Activated CD4-positive, CD25-positive, alpha-beta regulatory T cell treated with anti-CD3 and anti-CD28 coated beads, Interleukin-2, amount 50 U/mL, for 24 hours (primary cell): Measurements from ENCODE around the gene LRRC42.

Source experiments
- ATAC-seq, 2 donors: fragments of 150-1000 bp; cut with Tn5 transposase; one replicate each; pipeline ENCODE4 v1.10.0; 2021; ENCODE audit warnings: mild to moderate bottlenecking in 1 of 2, moderate library complexity in 1 of 2

LRRC42 gene, protein sequence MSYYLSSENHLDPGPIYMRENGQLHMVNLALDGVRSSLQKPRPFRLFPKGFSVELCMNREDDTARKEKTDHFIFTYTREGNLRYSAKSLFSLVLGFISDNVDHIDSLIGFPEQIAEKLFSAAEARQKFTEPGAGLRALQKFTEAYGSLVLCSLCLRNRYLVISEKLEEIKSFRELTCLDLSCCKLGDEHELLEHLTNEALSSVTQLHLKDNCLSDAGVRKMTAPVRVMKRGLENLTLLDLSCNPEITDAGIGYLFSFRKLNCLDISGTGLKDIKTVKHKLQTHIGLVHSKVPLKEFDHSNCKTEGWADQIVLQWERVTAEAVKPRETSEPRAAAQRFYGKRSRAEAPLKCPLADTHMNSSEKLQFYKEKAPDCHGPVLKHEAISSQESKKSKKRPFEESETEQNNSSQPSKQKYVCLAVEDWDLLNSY

DNA sequence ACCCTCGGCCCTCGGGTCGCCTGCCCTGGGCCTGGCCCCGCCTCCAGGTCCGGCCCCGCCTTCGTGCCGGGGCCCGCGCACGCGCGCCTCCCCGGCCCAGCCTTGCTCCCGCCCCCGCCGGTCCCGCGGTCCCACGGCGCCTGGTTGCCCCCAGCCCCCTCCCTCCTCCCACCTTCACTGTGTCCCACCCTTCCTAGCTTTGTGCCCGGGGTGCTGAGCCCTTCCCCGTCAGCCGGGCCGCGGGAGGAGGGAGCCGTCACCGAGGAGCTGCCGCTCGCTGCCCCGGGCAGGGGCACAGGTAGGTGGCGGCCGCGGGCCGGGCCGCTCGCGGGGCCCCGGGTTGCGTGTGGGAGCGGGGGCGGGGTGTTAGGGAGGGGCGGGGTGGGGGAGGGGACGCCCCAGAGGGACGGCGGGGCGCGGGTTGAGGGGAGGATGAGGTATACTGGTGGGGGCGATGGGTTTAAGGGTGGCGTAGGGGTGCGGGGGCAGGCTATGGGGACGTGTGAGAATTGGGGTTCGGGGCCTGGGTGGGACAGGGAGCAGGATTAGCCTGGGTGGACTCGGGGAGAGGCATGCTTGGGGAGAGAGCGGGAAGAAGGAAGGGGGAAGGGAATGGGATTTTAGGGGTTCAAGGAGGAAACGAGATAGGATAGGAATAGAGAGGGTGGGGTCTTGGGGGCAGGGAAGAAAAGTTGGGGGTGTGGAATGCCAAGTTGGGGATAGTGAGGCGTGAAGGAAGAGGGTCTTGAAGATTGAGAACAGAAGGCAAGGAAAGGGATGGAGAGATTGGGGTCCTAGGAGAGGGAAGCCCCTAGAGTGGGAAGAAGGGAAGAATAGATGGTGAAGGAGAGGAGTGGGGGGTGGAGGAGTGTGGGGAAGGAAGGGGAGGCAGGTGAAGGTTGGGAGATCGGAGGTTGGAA lies at the start of gene LRRC42:
TSS of gene LRRC42 (plus strand) at position 99 of the 920 bp plus-strand sequence. CDS start 5,650 bp downstream, outside the sequence.
- ATAC-seq, result peak; percentile 58 to 65

DNA sequence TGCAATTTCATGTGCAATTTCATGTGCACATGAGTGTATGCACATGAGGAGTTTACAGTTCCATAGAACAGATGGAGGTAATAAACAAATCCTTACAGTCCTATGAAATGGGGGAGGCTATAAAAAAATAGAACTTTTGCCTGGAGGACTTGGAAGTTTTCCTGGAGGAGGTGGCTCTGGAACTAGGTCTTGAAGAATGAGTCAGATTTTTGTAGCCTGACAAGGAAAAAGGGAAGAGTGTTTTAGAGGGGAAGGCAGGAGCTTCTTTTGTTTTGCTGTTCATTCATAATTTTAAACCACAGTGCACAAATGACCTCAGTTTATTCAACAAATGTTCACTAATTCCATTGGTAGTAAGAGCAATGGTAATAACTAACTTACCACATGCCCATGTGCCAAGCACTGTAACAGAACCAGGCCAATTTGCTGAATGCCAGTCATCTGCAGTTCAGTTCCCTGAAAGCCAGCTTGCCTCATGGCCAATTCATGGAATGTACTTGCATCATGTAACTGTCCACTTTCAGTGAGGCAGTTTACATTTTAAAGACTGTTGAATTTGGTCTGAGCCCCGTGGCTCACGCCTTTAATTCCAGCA lies 49.4 kb upstream of the LRRC42 start:
- no peak for ATAC-seq

DNA sequence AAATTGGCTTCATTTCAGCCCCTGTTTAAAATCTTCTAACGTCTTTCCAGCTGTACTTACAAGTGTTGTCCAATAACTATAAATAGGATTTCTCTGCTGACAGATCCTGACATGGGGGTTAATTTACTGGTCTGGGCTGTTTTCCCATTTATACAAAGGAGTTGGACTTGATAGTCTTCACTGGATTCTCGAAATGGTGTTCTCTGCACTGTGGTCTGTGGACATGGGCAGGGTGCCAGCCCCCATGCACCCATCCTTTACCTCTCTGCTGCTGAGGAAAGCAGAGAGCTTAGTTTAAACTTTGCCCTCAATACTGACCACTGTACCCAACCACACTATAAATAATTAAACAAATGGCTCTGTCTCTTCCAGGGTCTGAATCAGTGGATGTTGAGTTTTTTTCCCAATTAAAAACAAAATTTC lies 46.9 kb upstream of the LRRC42 start:
- ATAC-seq, result no peak

DNA sequence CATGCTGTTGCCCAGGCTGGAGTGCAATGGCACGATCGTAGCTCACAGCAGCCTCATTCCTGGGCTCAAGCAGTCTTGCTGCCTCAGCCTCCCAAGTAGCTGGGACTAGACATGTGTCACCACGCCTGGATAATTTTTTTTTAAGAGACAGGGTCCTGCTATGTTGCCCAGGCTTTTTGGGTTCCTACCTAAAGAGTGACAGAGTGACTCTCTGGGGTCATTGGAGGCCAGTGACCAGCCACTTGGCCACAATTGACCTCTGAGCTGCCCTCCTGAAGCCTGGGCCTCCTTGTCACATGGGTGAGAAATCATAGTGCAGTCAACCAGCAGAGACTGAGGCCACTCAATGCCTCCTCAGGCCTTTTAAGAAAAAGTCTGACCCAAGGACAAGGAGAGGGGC lies 46.4 kb upstream of the LRRC42 start:
- ATAC-seq, result no peak

DNA sequence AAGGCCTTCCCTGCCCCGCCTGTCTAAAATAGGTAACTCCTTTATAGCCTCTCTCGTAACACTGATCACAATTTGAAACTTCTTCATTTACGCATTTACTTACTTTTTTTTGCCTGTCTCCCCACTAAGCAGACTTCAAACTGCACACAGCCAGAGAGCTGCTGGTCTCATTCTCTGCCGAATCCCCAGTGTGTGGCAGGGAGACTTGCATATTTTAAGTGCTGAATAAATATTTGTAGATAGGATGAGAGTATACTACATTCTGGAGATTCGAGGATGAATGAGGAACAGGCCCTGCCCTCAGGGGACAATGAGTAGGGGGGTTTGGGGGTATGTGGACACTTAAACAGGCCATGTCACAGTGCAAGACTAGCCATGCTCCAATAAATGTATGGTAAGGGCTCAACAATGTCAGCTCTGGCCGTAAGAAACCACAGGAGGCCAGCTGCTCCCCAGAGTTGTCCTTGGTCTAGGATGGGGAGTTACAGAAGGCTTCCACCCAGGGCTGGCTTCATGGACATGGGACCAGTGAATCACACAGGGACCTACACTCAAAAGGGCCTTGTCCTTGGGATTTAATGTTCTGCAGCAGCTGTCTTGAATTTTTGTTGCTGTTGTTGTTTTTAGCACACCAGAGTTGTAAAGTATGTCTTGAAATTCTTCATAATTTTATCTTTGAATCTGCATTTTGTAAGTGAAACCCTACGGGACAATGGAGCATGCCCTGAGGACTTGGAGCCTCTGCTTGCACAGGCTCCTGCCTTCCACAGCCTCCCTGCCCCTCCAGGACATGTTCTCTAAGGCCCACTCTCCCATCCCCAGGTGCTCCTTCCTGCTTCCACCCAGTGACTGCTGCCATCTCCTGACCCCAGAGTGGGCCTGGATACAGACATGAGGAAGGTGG lies 43.7 kb upstream of the LRRC42 start:
- ATAC-seq, result no peak

DNA sequence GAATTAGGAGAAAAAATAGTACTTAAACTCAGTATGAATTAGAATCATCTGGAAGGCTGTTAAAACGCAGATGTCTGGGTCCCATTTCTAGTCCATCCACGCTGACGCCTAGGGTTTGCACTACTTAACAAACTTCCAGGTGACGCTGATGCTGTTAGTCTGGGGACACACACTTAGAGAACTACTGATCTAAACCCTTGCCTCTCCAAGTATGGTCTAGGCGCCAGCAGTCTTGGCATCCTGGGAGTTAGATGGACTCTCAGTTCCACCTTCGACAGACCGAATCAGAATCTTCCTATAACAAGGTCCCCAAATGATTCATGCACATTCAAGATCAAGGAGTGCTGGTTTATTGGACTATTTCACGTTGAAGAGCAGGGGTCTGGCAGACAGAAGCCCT lies 40.6 kb upstream of the LRRC42 start:
- no peak for ATAC-seq

DNA sequence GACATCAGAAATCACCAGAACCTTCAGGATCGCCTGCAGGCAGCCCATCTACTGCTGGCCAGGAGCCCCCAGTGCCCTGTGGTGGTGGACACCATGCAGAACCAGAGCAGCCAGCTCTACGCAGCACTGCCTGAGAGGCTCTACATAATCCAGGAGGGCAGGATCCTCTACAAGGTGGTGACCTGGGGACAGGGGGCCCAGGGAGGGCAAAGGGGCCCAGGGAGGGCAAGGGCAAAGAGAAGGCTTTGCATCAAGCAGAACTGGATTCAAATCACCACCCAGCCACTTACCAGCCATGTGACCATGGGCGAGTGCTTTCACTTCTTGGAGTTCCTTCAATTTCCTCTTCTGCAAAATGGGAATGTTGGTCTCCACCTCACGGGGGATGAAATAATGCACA lies 40.0 kb upstream of the LRRC42 start:
- no peak for ATAC-seq

DNA sequence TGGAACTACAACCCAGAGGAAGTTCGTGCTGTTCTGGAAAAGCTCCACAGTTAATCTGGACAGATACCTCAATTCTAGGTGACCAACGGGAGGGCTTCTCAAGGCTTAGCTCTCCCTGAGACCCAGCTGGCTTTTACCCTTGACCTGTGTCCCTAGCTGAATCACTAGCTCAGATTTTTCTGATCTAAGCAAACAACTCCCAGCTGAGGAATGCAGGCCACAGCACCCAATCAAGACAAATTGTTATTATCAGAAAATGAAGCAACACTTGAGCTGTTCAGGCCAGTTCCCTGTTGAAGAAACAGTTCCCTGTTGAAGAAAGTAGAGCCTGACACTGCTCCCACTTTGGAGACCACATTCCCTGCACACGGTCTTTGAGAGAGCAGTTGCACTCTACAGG lies 36.2 kb upstream of the LRRC42 start:
- ATAC-seq, result no peak

DNA sequence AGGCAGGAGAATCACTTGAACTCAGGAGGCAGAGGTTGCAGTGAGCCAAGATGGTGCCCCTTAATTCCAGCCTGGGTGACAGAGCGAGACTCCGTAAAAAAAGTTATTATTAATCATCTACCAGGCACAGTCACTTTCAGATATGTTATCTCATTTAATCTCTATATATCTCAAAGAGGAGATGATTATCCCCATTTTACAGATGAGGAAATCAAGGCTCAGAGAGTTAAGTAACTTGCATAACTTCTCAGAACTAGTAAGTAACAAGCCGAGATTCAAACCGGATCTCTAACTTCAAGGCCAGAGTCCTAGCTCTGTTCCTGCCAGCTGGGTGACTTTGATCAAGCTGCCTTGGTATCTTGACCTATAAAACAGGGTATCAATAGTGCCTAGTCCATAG lies 34.7 kb upstream of the LRRC42 start:
- no peak for ATAC-seq

DNA sequence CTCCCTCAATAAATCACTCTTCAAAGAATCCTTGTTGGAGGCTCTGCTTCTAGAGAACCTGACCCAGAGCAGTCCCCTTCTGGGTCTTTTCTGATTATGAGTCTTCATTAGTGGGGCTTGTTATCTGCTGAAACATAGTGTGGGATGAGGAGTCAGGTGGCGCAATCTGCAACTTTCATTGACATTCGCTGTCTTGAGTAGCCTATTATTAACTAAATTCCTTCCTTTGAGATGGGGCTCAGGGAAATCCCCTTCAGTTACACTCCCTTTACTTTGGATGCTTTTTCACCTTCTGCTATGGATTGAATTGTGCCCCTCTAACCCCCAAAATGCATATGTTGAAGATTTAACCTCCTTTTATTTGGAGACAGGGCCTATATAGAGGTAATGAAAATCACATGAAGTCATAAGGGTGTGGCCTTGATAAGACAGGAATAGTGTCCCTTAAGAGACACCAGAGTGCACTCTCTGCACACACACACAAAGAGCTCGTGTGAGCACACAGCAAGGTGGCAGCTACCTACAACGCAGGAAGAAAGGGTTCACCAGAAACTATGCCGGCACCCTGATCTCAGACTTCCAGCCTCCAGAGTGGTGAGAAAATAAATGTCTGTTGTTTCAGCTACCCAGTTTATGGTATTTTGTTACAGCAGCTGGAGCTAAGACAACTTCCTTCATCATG lies 32.7 kb upstream of the LRRC42 start:
- no peak for ATAC-seq

DNA sequence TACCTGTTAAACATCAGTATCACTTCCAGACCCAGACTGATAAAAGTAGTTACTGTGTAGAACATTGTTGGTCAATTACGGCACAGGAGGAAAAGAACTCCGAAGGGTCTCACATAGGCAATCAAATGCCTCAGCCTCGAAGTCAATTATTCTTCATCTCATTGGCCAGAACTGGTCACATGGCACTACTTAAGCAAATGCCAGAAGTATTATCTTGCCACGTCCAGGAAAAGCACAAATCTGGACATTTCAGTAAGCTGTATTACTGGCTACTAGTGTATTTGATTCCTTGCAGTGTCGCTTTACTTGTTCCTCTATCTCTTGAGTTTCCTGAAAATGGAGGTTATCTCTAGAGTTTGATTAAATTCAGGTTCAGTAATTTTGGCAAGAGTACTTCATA lies 27.8 kb upstream of the LRRC42 start:
- no peak for ATAC-seq

DNA sequence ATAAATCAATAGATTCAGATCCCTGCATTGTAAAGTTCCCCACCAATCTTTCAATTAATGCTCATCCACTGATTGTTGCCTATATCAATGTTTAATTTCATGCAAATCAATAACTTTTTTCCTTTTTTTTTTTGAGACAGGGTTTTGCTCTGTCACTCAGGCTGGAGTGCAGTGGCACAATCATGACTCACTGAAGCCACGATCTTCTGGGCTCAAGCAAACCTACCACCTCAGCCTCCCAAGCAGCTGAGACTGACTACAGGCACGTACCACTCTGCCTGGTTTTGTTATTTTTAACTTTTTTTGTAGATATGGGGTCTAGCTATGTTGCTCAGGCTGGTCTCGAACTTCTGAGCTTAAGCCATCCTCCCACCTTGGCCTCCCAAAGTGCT lies 26.5 kb upstream of the LRRC42 start:
- ATAC-seq, result peak; percentile 55 to 77

DNA sequence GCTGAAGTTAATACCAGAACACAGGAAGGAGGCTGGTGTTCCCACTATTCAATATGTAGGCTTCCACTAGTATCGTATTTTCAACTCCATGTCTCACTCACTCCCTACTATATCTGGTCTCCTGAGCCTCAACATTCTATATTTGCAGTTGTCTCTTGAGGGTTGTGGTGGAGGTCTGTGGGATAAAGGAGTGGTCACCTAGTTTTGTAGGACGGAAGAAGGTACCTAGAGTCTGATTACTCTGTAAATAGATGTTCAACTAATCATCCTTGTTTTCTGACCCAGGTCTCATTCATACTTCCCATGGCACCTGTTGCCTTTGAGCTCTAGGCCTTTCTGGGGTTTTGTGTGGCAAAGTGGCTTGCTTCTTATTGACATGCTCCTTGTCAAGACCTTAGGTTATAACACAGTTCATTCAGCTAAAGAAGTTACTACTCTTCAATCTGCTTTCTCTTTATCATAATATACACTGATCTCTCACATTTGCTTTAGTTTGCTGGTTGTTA lies 18.7 kb upstream of the LRRC42 start:
- no peak for ATAC-seq

DNA sequence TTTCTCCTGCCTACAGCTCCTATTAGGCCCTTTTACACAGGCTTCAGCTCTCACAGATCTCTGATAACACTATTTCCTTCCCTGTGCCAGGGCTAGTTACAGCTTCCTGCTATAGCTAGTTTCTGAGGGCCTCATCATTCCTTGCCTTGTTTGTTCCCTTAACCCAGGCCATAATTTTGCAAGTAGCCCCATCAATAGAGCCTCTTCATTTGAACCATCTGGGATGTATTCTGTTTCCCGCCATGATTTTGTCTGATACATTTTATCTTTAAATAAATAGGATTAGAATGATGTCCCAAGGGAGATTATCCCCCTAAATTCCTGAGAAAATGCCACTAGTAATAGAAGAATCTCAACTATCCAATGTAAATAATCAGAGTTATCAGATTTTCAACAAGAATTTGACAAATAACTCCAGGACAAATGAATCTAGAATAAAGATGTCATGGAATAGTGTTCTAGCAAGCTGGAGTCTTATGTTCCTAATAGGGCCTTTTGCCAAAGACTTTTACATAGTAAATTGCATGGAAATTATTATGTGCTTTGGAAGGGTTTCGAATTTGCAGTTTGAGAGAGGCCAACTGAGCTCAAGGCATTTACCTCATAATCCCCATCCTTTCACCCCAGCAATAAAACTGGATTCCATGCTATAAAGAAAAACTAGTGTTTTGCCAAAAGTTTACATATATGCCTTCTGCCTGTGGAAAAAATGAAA lies 16.7 kb upstream of the LRRC42 start:
- ATAC-seq, result no peak

DNA sequence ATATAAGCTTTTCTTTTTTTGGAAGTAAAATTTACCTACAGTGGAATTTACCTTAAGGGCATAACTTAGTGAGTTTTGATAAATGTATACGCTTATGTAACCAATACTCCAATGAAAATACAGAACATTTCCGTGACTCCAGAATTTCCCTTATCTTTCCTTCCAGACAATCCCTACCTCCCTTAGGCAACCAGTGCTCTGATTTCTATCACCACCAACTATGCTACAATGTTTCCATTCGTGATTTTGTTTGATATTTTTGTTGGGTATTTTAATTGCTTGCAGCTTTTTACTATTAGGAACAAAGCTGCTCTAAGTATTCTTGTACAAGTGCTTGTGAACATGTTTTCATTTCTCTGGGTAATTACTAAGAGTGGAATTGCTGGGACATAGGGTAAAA lies 15.2 kb upstream of the LRRC42 start:
- ATAC-seq, result no peak

DNA sequence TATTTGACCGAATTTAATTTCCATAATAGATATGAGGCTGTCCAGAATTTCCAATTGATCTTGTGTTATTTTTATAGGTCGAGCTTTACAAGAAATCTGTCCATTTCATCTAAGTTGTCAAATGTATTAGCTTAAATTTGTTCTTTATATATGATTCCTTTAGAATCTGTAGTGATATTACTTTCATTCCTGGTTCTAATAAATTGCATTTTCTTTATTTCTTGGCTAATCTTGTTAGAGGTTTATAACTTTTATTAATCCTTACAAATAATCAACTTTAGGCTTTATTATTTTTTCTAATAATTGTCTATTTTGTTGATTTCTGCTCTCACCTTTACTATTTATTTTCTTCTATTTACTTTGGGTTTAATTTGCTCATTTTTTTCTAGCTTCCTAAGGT lies 14.6 kb upstream of the LRRC42 start:
- ATAC-seq, result no peak

DNA sequence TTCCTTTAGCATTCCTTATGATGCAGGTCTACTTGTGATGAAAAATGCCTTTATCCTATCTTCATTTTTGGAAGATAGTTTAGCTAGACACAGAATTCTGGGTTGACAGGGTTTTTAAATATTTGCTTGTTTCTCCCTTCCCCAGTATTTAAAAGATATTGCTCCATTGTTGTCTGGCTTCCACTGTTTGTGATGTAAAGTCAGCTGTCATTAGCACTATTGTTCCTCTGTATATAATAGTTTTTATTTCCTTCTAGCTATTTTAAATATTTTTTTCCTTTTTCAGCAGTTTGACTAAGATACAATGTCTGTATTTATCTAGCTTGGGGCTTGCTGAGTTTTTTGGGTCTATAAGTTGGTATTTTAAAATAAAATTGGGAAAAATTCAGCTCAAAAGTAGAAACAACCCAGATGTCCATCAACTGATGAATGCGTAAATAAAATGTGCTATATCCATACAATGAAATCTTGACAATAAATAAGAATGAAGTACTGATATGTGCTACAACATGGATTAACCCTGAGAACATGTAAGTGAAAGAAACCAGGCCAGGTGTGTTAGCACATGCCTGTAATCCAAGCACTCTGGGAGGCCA lies 11.9 kb upstream of the LRRC42 start:
- no peak for ATAC-seq

DNA sequence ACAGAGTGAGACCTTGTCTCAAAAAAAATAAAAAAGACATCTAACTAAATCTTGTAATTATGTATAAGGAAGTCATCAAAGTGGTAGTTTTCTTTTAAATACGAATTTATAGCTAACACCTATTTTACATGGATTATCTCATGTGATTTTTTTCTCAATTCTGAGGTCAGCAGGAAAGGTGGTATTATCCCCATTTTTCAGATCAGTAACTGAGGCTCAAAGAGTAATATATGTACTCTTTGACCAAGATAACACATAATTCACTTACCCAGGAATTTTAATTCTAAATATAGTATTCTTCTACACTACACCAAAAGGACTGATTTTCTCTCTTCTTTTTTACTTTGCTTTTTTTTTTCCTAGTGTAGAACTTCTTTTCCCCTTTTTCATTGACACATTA lies 9.7 kb upstream of the LRRC42 start:
- ATAC-seq, result no peak

DNA sequence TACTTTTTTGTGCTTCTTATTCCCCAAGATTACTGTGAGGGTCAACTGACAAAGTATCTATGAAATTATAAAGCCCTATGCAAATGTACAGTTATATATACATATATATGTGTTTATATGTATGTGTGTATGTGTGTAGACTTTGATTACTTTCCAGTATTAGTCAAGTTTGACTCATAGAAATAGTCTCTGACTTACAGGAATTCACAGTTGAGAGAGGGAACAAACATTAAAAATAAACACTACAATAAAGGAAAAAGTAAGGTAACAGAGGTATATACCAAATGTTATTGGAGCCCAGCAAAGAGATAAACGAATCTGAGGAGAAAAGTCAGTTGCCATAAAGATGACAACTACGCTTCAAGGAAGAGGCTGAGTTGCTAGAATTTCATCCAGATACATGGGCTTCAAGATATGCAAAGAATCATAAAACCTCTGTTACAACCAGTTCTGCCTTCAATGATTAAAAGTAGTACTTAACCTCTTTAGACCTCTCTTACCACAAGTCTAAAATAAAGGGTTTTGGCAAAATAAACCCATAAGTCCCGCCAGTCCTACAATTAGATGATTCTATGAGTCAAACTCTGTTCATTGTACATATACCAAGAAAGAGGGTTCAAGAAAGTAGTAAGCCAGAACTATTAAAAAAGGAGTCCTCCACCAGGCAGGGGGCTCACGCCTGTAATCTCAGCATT lies 7.9 kb upstream of the LRRC42 start:
- ATAC-seq, result no peak
